Stimulated activated CD4-positive, alpha-beta T cell treated with anti-CD3 and anti-CD28 coated beads, Interleukin-4, amount 100 ng/mL, for 4 hours (primary cell): ENCODE data around the gene COG8.
A peak's percentile ranks its signal among the peaks of the same experiment; 100 is the strongest.
"Not testable (repeated sequence)": the region's sequence is repeated elsewhere in the genome, so short reads cannot be mapped to it uniquely, and the experiment has no call there.

Experiments used
- DNase-seq, 2 experiments: peaks; one replicate each; pipeline ENCODE4 v3.0.0-alpha.2; 2020

Gene COG8, protein sequence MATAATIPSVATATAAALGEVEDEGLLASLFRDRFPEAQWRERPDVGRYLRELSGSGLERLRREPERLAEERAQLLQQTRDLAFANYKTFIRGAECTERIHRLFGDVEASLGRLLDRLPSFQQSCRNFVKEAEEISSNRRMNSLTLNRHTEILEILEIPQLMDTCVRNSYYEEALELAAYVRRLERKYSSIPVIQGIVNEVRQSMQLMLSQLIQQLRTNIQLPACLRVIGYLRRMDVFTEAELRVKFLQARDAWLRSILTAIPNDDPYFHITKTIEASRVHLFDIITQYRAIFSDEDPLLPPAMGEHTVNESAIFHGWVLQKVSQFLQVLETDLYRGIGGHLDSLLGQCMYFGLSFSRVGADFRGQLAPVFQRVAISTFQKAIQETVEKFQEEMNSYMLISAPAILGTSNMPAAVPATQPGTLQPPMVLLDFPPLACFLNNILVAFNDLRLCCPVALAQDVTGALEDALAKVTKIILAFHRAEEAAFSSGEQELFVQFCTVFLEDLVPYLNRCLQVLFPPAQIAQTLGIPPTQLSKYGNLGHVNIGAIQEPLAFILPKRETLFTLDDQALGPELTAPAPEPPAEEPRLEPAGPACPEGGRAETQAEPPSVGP

DNA sequence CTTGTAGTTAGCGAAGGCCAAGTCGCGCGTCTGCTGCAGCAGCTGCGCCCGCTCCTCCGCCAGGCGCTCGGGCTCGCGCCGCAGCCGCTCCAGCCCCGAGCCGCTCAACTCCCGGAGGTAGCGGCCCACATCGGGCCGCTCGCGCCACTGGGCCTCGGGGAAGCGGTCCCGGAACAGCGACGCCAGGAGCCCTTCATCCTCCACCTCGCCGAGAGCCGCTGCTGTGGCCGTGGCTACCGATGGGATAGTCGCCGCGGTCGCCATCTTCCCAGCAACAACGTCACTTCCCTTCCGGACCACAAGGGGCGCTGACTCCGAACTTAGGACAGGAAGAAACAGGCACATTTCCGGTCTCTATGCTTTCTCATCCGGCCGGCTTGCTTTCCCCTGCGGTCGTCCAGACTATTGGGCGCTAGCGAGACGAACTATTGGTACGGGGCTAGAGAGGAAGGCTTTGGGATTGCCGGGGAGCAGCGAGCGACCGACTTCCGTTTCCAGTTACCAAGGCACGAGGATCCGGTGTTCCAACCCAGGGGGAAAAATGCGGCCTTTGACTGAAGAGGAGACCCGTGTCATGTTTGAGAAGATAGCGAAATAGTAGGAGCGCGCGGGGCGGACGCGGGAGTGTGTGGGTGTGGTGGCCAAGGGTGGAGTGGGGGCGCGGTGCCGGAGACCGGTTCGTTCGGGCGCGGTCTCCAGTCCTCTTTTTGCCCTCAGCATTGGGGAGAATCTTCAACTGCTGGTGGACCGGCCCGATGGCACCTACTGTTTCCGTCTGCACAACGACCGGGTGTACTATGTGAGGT, at the start of gene COG8, which contains the start of gene NIP7:
TSS of gene COG8 (minus strand) at position 276 of the 806 bp plus-strand sequence. CDS start at position 264, 12 bp downstream.
TSS of gene NIP7 (plus strand) at position 484 of the 806 bp plus-strand sequence. CDS start at position 542, 58 bp downstream.
- peak; percentile 84 to 89 for DNase-seq

DNA sequence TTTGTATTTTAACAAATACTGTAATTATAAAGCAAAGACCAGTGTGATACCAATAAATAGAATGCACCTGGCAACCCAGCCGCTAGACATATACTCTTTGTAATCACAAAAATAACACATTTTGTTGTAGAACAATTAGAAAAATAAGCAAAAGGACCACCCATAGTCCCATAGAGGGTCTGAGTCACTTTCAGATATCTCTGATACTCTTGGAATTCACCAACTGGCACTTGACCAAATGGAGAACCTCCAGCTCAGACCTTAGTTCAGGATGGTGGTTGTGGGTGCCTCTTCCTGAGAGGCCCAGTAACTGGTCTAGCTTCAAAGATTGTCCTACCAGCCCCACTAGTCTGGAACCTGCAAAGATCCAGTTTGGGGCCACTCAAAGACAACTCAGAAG, 47.2 kb upstream of the COG8 start:
- DNase-seq, result no peak

DNA sequence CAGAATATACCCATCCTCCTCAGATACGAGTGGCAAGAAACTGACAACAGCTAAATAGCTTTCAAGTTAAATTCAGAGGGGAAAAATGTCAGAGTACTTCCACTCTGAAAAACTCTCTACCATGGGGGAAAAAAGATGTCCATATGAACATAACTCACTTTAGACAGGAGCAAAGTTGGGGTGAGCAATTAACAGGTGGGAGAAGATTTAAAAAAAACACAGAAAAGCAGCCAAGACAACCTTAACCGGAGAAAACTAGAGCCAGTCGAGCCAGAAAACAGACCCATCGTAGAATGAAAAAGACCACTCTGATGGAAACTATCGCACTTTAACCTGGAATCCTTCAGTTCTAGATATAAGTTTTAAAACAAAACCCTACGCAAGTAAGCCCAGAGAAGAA, 45.6 kb upstream of the COG8 start:
- no peak for DNase-seq

DNA sequence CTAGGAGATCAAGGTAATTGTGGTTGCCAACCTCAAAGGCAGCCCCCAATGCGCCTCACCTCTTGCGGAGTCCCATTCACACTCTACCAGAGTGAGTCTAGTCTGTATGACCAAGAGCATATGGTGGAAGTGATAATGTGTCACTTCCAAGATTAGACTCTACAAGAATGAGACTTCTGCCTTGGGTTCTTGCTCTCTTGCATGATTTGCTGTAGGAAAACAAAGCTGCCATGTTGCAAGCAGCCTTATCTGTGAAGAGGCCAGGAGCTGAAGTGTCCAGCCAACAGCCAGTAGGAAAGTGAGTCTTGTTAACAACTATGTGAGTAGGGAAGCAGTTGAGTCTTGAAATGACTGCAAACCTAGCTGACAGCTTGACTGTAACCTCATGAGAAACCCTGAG, 43.1 kb upstream of the COG8 start:
- no peak for DNase-seq

DNA sequence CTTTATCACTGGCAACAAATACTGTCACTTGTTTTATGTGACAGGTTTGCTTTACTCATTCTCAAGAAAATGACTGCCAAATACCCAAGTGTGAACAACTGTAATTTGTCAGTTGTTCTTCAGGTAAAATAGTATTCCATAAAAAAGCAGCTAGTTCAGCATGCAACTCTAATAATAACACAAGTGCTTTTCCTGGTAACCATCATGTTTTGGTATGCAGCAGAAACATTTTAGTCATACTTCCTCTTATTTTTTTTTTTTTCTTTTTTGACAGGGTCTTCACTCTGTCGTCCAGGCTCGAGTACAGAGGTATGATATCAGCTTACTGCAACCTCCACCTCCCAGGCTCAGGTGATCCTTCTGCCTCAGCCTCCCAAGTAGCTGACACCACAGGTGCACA, 41.9 kb upstream of the COG8 start:
- DNase-seq, result no peak

DNA sequence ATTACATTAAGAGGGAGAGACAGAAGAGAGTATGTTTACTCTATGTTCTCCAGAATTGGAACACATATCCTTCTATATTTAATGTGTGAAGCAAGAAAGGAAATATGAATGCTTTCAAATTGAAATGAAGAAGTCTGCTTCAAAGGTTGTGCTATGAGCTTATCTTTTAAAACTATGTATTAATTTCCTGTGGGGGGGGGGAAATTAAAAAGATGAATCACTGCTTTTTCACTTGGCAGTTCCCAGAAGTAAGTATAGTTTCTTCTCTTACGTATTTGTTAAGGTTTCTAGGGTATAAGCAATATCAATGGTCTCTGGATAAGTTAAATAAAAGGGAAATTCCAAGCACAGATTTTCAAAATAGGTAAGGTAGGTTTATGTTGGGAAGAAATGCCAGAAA, 39.4 kb upstream of the COG8 start:
- no peak for DNase-seq

DNA sequence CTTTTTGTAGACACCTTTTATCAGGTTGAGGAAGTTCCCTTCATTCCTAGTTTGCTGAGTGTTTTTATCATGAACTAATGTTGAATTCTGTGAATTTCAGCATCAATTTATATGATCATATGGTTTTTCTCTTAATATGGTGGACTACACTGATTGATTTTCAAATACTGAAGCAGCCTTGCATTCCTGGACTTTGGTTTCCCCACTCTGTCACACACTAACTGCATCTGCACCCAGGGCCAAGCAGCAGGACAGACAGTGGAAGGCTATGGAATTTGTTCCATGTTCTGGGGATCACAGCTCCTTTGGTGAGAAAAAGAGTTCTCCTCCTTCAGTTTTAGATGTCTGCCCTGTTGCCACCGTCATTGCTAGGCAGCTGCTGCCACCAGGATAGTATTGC, 38.7 kb upstream of the COG8 start:
- no peak for DNase-seq

DNA sequence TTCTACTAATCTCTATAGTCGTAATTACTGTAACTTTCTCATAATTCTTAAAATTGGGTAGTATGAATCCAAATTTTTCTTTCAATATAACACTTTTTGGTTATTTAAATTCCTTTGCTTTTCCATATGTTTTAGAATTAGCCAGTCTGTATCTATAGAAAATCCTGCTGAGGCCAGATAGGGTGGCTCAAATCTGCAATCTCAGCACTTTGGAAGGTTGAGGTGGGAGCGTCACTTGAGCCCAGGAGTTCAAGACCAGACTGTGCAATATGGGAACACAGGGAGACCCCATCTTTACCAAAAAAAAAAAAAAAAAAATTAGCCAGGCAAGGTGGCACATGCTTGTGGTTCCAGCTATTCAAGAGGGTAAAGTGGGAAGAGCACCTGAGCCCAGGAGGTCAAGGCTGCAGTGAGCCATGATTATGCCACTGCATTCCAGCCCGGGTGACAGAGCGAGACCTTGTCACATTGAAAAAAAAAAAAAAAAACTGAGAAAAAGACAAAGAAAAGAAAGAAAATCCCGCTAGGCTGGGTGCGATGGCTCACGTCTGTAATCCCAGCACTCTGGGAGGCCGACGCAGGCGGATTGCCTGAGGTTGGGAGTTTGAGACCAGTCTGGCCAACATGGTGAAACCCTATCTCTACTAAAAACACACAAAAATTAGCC, 37.2 kb upstream of the COG8 start:
- DNase-seq, result no peak

DNA sequence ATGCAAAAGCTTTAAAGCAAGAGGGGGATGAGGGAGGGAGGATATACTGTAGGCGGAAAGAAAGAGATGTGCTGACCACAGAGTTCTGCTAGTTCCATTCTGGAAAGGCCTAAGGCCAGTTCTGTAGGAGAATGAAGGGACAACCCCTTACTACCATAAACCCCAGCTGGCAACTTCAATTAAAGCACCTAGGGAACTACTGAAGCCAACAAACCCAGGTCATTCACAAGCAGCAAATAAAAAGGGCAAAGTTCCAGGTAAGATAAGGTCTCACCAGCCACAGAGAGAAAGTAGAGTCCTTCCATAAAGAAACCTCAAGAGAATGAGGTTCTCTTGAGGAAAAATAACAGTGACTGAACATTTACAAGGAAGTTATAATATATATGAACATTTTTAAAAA, 33.7 kb upstream of the COG8 start:
- no peak for DNase-seq

DNA sequence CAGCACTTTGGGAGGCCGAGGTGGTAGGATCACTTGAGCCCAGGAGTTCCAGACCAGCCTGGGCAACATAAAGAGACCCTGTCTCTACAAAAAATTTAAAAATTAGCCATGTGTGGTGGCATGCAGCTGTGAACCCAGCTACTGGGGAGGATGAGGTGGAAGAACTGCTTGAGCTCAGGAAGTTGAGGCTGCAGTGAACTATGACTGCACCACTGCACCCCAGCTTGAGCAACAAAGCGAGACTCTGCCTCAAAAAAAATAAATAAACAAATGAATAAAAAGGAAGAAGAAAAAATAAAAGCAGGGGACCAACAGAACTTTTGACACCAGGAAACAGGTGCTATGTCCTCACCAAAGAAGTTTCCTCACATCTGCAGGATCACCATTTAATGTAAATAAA, 32.2 kb upstream of the COG8 start:
- no peak for DNase-seq

DNA sequence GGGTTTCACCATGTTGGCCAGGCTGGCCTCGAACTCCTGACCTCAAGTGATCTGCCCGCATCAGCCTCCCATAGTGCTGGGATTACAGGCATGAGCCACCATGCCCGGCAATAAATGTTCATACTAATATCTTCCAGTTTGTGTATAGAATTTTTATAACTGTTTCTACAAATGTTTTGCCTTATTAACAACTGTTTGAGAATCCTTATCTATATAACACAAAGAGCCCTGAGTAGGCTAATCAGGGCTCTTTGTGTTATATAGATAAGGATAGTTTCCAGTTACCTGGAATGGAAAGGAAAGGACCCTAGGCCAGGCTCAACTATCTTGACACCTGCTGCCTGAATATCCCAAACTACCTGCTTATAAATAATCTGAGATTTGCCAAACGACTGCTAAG, 29.5 kb upstream of the COG8 start:
- DNase-seq, result no peak

DNA sequence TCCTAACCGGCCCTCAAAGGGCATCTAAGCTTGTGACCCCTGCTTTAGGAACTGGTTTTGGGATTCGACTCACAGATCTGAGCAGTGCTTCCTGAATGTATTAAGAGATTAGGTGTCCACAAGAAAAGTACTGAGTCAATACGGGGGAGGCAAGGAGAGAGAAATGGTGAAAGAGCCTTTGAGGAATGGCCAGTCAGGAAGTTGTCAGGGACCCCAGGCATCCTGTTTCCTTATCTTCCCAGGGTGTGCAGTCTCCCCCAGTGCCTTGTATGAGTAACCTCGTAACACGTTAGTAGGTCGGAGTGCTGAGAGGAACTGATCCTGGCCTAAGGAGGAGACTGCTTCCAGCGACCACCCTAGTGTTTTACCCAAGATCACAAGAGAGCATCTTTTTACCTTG, 28.6 kb upstream of the COG8 start:
- DNase-seq, result no peak

DNA sequence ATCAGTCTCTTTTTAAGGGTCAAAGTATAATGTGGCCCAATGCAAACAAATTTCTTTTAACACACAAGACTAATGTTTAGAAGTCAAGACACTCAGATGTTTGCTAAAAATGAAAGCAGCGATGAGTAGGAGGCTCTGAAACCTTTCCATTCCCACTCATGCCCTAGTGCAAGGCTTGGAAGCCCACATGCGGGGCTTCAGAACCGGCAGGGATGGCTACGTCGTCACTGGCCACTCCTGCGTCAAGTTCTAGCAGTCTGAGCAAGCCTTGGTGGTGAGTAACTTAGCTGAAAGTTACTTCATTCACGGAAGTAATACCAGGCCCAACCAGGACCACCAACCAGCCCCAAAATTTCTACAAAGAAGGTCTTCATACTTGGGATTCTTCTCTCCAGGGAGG, 27.1 kb upstream of the COG8 start:
- DNase-seq, result no peak

DNA sequence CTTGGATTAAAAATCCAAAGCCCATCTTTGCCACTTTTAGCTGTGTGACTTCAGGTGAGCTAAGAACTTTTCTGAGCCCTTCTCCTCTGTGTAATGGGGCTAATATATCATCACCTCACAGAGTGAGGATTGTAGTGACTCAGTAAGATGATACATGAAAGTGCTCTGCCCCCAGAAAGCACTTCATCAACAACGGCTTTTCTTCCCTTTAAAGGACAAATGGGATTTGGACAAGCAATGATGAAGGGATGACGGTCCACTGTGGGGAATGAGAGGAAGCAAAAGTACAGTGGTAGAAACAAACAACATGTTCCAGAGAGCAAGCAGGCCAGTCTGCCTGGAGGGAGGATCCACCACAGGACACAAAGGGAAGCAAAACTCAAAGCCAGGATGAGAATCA, 26.5 kb upstream of the COG8 start:
- no peak for DNase-seq

DNA sequence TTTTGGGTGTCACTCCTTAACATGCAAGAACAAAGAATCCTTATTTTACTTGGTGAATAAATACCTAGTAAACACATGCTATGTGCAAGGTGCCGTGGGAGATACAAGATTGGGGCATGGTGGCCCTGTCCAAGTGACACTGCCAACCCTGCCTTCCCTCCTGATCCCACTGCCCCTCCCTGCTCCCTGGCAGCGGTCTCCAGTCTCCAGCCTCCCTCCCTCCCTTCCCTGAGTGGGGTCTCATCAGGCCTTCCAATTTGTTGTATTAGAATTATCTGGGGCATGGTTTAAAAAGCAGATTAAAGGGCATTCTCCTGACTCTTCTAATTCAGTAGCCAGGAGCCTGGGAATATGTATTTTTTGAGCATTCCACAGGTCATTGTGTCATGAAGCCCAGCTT, 24.7 kb upstream of the COG8 start:
- DNase-seq, result no peak

DNA sequence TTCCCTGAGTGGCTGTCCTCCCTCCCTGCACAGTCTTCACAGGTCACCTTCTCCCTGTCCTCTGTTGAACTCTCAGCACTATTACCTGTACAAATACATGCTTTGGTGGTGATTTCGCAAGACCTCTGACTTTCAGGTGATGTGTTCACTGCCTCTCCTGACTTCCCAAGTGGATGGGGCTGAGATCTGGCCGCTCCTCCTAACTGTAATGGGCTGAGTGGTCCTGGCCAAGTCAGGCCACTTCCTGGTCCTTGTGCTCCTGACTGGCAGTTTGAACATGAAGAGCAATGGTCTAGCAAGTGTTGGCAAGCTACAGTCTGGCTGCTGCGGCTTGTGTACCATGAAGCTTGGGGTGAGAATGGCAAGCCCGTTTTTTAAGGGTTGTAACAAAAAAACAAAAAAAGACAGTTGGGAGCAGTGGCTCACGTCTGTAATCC, 23.9 kb upstream of the COG8 start:
- DNase-seq, result no peak

DNA sequence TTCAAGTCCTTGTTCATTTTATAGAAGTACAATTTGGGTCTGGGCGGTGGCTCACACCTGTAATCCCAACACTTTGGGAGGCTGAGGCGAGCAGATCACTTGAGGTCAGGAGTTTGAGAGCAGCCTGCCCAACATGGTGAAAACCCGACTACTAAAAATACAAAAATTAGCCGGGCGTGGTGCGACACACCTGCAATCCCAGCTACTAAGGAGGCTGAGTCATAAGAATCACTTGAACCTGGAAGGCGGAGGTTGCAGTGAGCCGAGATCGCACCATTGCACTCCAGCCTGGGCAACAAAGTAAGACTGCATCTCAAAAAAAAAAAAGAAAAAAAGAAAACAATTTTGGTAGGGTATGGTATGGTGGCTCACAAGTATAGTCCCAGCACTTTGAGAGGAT, 20.7 kb upstream of the COG8 start:
- not testable (repeated sequence) for DNase-seq

DNA sequence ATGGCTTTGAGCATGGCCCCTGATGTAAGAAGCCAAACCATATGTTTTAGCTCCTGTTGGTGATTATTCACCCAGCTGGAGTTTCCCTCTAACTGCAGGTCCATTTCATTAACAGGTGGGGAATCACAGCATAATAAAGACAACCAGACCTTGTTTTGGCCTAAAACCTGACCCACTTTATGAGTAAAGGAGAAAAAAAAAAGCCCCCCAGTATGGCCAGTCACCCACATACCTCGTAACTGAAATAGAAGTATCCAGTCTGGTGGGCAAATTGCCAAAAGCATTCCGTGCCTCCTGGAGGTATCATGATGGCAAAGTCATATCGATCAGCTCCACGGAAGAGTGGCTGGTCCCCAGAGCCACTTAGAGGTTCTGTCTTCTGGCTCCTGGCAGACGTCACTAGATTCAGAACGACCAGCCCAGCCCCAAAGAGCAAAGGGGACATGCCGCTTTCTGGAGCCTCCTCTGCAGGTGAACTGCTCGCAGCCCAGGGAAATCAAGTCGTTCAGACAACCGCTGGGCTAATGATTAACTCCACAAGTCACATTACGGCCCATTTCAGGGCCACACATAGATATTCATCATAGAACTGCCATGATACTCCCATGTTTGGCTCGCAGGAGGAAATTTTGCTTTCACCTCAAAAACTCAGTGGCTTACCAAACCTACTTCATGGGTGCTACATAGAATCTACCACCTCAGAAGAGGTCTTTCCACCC, 12.1 kb upstream of the COG8 start, which contains the start of gene TMED6:
TSS of gene TMED6 (minus strand) at position 478 of the 719 bp plus-strand sequence. CDS start at position 445, 33 bp downstream.
- DNase-seq, result no peak

DNA sequence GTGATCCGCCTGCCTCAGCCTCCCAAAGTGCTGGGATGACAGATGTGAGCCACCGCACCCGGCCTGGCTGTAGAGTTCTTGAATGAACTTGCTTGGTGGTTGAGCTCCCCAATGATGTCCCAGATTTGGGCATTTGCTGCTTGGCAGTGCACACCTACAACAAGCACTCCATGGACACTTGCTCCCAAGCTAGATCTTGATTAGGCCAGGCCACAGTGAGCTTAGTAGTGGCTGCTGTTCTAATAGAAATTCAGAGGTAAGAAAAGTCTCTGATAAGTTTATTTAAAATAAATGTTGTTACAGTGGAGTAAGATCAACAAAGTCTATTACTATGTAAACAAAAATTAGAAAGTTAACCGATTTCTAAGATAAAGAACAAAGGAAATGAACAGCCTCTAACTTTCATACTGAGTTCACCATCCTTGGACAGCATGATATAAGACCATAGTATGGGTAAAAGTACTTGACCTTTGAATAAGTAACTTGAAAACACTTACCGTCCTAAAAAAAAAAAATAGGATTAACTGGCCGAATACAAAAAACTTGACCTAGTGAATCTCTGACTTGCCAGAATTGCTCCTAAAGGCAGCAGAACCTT, 11.3 kb upstream of the COG8 start:
- no peak for DNase-seq

DNA sequence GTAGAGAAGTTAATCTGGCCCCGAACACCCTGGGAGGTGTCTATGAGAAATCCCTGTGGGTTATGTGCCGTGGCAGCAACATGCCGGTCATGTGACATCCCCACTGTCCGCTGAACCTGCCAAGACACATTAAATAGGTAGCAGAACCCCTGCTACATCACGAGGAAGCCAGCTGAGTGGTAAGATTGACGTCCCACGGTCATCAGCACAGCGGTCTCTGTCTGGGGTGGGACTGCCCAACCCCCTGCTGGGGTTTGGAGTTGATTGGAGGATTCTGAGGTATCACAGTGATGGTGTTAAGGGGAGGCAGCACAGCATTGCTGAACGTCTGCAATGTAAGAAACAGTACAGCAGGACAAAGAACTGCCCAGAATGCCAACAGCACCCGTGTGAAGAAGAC, 10.2 kb upstream of the COG8 start:
- no peak for DNase-seq

DNA sequence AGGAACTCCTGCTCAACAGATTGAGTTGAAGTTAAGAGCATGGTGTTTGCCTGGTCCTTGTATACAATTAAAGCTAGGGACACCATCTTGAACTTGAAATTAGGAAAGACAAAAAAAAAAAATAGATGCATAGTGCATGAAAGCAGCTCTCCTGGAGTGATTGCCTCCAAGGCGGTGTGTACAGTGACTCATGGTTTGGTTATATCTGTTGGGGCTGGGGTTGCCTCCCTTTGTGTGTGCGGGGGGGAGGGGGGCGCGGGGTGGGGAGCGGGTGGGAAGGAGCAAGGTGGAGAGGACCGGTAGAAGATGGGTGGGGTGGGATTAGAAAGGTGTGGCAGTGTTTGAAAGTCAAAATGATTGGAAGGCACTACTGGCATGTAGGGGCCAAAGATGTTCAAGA, 8.9 kb upstream of the COG8 start:
- DNase-seq, result no peak

DNA sequence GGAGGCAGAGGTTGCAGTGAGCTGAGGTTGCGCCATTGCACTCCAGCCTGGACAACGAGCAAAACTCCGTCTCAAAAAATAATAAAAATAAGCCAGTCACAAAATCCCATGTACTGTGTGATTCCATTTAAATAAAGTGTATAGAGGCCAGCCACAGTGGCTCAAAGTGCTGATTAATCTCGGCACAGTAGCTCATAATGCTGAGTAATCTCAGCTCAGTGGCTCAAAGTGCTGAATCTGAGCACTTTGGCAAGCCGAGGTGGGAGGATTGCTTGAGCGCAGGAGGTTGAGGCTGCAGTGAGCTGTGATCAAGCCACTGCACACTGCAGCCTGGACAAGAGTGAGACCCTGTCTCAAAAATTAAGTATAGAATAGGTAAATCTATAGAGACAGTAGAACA, 7.3 kb upstream of the COG8 start:
- no peak for DNase-seq
